Suprapubic skin (tissue), 4 donors: Measurements from ENCODE around the gene ZNF19.

ENCODE experiments used
- POLR2A ChIP-seq, 2 donors: fragments of 450-650 bp; IDR thresholded peaks; one replicate each; pipeline ENCODE4 v1.6.1; 2017; ENCODE audit warnings: antibody characterized with exemption in 2 of 2, mild to moderate bottlenecking in 2 of 2, moderate library complexity in 2 of 2
- POLR2AphosphoS5 ChIP-seq, 3 donors: sonication (generic); formaldehyde crosslinking; IDR thresholded peaks; one replicate each; pipeline ENCODE4 v1.6.1; 2017; ENCODE audit warnings: antibody characterized with exemption in 3 of 3
- TF ChIP-seq, protein P1 (sequence below), 2 donors: fragments of 200-600 bp in 1 of 2; fragments of 450-650 bp in 1 of 2; sonication (generic) in 1 of 2; IDR thresholded peaks; one replicate each; pipeline ENCODE4 v1.5.1; 2016 to 2019; ENCODE audit warnings: antibody characterized with exemption in 2 of 2, mild to moderate bottlenecking in 1 of 2, moderate library complexity in 1 of 2

DNA sequence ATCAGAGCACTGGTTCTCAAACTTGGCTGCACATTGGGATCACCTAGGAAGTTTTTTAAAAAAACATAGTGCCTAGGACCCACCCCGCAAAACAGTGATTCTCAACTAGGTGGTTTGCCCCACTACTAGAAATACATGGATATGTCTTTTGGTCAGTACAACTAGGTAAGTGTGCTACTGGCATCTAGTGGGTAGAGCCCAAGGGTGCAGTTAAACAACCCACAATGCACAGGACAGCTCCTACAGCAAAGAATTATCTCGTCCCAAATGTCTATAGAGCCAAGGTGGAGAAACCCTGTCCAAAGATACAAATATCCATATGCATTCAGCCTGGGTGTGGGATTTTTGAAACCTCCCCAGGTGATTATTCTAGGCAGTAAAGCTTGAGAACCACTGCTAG lies 11.8 kb upstream of the ZNF19 start:
- no peak for TF ChIP-seq POLR2AphosphoS5 (IDR thresholded peaks at IDR 0.05)
- TF ChIP-seq, protein P1, sequence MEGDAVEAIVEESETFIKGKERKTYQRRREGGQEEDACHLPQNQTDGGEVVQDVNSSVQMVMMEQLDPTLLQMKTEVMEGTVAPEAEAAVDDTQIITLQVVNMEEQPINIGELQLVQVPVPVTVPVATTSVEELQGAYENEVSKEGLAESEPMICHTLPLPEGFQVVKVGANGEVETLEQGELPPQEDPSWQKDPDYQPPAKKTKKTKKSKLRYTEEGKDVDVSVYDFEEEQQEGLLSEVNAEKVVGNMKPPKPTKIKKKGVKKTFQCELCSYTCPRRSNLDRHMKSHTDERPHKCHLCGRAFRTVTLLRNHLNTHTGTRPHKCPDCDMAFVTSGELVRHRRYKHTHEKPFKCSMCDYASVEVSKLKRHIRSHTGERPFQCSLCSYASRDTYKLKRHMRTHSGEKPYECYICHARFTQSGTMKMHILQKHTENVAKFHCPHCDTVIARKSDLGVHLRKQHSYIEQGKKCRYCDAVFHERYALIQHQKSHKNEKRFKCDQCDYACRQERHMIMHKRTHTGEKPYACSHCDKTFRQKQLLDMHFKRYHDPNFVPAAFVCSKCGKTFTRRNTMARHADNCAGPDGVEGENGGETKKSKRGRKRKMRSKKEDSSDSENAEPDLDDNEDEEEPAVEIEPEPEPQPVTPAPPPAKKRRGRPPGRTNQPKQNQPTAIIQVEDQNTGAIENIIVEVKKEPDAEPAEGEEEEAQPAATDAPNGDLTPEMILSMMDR (IDR thresholded peaks at IDR 0.05), result no peak
- TF ChIP-seq POLR2A (IDR thresholded peaks at IDR 0.05), result no peak
